Spleen (tissue), 11 donors: ENCODE results near the gene ABAT. TPM values are rescaled to one million over a fixed set of nuclear protein-coding genes. Genes with fewer than 3 reads are reported as not detected.

Experiments used
- DNase-seq: peaks from one replicate; pipeline ENCODE4 v3.0.0-alpha.2; 2020
- H3K27ac ChIP-seq, 8 donors: fragments of 200-600 bp; sonication (generic) in 7 of 8; 1 replicate in 4 of 8; 2 replicates in 4 of 8; pipeline versions ENCODE4 v1.5.0 to v1.8.0; 2016 to 2021; ENCODE audit warnings: inconsistent platforms in 4 of 8, mild to moderate bottlenecking in 4 of 8, moderate library complexity in 1 of 8
- H3K27me3 ChIP-seq, 7 donors: fragments of 200-600 bp; sonication (generic) in 6 of 7; replicated peaks in 1 of 7; 1 replicate in 4 of 7; 2 replicates in 3 of 7; pipeline versions ENCODE4 v1.5.0 to v1.8.0; 2016 to 2021; ENCODE audit warnings: inconsistent platforms in 3 of 7, mild to moderate bottlenecking in 1 of 7
- H3K36me3 ChIP-seq, 6 donors: fragments of 200-600 bp; sonication (generic) in 5 of 6; 1 replicate in 4 of 6; 2 replicates in 2 of 6; pipeline versions ENCODE4 v1.5.0 to v1.8.0; 2016 to 2021; ENCODE audit warnings: inconsistent platforms in 2 of 6
- H3K4me1 ChIP-seq, 6 donors: fragments of 200-600 bp; sonication (generic) in 5 of 6; 1 replicate in 3 of 6; 2 replicates in 3 of 6; pipeline versions ENCODE4 v1.5.0 to v1.8.0; 2016 to 2021; ENCODE audit warnings: inconsistent platforms in 3 of 6
- H3K4me3 ChIP-seq, 8 donors: fragments of 200-600 bp; sonication (generic) in 7 of 8; 1 replicate in 4 of 8; 2 replicates in 4 of 8; pipeline versions ENCODE4 v1.5.0 to v1.8.0; 2016 to 2021; ENCODE audit warnings: inconsistent platforms in 4 of 8, mild to moderate bottlenecking in 4 of 8, moderate library complexity in 2 of 8
- H3K9me3 ChIP-seq, 8 donors: fragments of 200-600 bp; sonication (generic) in 7 of 8; 1 replicate in 4 of 8; 2 replicates in 4 of 8; pipeline versions ENCODE4 v1.5.0 to v1.8.0; 2016 to 2021; ENCODE audit warnings: inconsistent platforms in 4 of 8
- POLR2A ChIP-seq, 3 donors: fragments of 450-650 bp; IDR thresholded peaks; one replicate each; pipeline ENCODE4 v1.5.1; 2017; ENCODE audit warnings: antibody characterized with exemption in 3 of 3, mild to moderate bottlenecking in 1 of 3
- POLR2AphosphoS5 ChIP-seq, 3 donors: sonication (generic); formaldehyde crosslinking; IDR thresholded peaks; one replicate each; pipeline ENCODE4 v1.5.1; 2017; ENCODE audit warnings: antibody characterized with exemption in 3 of 3
- WGBS, 5 donors: extraction: QIAGEN DNeasy Blood & Tissue Kit in 3 of 5; methylation state at CpG; one replicate each; pipeline versions ENCODE4 v1.1.5 to v1.1.7; 2013 to 2018; 5-methylcytosine and 5-hydroxymethylcytosine counted together
- intact Hi-C: fragments of 100-400 bp; cut with DNase I; formaldehyde crosslinking; loops from one replicate; pipeline ENCODE4 v1.15.0; 2023; ENCODE audit warnings: low total_unique reads
- polyA plus RNA-seq, 3 donors: library from polyadenylated mRNA; stranded (reverse); fragments of 200-250 nt; gene quantifications; one replicate each; pipeline ENCODE4 v1.2.1, GENCODE V29; 2013
- total RNA-seq, 7 donors: library from RNA; depleted of rRNA in 3 of 7; stranded (reverse); fragments of >200 nt in 3 of 7; fragmentation: NEBNext Ultra II Directional in 4 of 7; extraction: Animal tissue kit (Norgen Biotek cat#: 25700) in 4 of 7; gene quantifications; one replicate each; pipeline versions ENCODE4 v1.1.0 to v1.2.1, GENCODE V29; 2016 to 2021
- TF ChIP-seq, protein P1 (sequence below), 11 experiments: fragments of 200-600 bp in 7 of 11; fragments of 450-650 bp in 4 of 11; sonication (generic) in 4 of 11; IDR thresholded peaks in 8 of 11; conservative IDR thresholded peaks in 3 of 11; 1 replicate in 7 of 11; 2 replicates in 4 of 11; pipeline versions ENCODE4 v1.4.0 to v1.8.0; 2016 to 2021; ENCODE audit warnings: antibody characterized with exemption in 11 of 11, inconsistent platforms in 4 of 11, mild to moderate bottlenecking in 1 of 11
- donor health status: healthy with polysubstance abuse.
- donor health status: DM: no; HTN: no; CAD: no; lungs with moderate emphysema.
- donor health status: DM: no; HTN: no; CAD: no.
- donor health status: Bipolar disorder and iron deficiency.
- donor health status: healthy.
- donor health status: DM: no; HTN: no; CAD: no.
- donor health status: DM: yes; HTN: yes; CAD: no.

ABAT gene
- total and polyA plus RNA-seq, 10 donors: 3.9 to 13.5 (median 8.3) TPM

- Histone ChIP-seq H3K4me3 (no peak overlapping the region), H3K36me3 (peaks cover 0 to 70% (median 18%) of the 10 kb centered on the region in 6 donors), H3K27me3 (no peaks in the 10 kb centered on the region), H3K9me3 (no peaks in the 10 kb centered on the region), H3K27ac (no peak overlapping the region), H3K4me1 (no peaks in the 10 kb centered on the region)
- WGBS, 5 donors: 63 to 95% (median 82%) methylated on average over 3 of the region's 3 CpGs
- intact Hi-C loops: no loop called here
- DNase-seq: no peak
- TF ChIP-seq, protein P1, sequence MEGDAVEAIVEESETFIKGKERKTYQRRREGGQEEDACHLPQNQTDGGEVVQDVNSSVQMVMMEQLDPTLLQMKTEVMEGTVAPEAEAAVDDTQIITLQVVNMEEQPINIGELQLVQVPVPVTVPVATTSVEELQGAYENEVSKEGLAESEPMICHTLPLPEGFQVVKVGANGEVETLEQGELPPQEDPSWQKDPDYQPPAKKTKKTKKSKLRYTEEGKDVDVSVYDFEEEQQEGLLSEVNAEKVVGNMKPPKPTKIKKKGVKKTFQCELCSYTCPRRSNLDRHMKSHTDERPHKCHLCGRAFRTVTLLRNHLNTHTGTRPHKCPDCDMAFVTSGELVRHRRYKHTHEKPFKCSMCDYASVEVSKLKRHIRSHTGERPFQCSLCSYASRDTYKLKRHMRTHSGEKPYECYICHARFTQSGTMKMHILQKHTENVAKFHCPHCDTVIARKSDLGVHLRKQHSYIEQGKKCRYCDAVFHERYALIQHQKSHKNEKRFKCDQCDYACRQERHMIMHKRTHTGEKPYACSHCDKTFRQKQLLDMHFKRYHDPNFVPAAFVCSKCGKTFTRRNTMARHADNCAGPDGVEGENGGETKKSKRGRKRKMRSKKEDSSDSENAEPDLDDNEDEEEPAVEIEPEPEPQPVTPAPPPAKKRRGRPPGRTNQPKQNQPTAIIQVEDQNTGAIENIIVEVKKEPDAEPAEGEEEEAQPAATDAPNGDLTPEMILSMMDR (IDR thresholded peaks at IDR 0.05 in 8 of 11, conservative IDR thresholded peaks at IDR 0.05 in 3 of 11): no peak
- TF ChIP-seq POLR2AphosphoS5 (IDR thresholded peaks at IDR 0.05): no peak
- no peak for TF ChIP-seq POLR2A (IDR thresholded peaks at IDR 0.05)
These were observed 152.0 kb downstream of the ABAT start for GRCh38 chr16:8826278-8826879.

GRCh38 chr16:8828541-8829165 is 154.2 kb downstream of the ABAT start:
- TF ChIP-seq POLR2A (IDR thresholded peaks at IDR 0.05): no peak
- TF ChIP-seq POLR2AphosphoS5 (IDR thresholded peaks at IDR 0.05): no peak
- TF ChIP-seq, protein P1 (IDR thresholded peaks at IDR 0.05 in 8 of 11, conservative IDR thresholded peaks at IDR 0.05 in 3 of 11): no peak
- H3K9me3 ChIP-seq: no peaks in the 10 kb centered on the region
- no peak overlapping the region for H3K27ac ChIP-seq
- intact Hi-C loops: no loop called here
- H3K4me1 ChIP-seq: peaks cover 0 to 4% (median 0%) of the 10 kb centered on the region in 6 donors
- DNase-seq: no peak
- WGBS, 5 donors: 95 to 99% (median 95%) methylated on average over 8 of the region's 8 CpGs
- H3K36me3 ChIP-seq: peaks cover 0 to 72% (median 17%) of the 10 kb centered on the region in 6 donors
- H3K4me3 ChIP-seq: no peak overlapping the region
- no peaks in the 10 kb centered on the region for H3K27me3 ChIP-seq

- H3K9me3 ChIP-seq: no peaks in the 10 kb centered on the region
- no peak overlapping the region for H3K4me3 ChIP-seq
- WGBS, 5 donors: 89 to 97% (median 95%) methylated on average over 9 of the region's 9 CpGs
- H3K4me1 ChIP-seq: peaks cover 0 to 10% (median 2%) of the 10 kb centered on the region in 6 donors
- TF ChIP-seq, protein P1 (IDR thresholded peaks at IDR 0.05 in 8 of 11, conservative IDR thresholded peaks at IDR 0.05 in 3 of 11): no peak
- TF ChIP-seq POLR2A (IDR thresholded peaks at IDR 0.05): no peak
- no peak for TF ChIP-seq POLR2AphosphoS5 (IDR thresholded peaks at IDR 0.05)
- intact Hi-C loops: no loop called here
- H3K36me3 ChIP-seq: peaks cover 0 to 47% (median 14%) of the 10 kb centered on the region in 6 donors
- no peak for DNase-seq
- no peak overlapping the region for H3K27ac ChIP-seq
- H3K27me3 ChIP-seq: no peaks in the 10 kb centered on the region
These were observed 157.0 kb downstream of the ABAT start for GRCh38 chr16:8831450-8831849.
